Osteoblast (primary cell): ENCODE data around the gene NME7. TPM values are rescaled to one million over a fixed set of nuclear protein-coding genes. Genes with fewer than 3 reads are reported as not detected.

Experiments used
- DNase-seq: peaks from one replicate; pipeline ENCODE4 v3.0.0; 2011; ENCODE audit warnings: low spot score, mixed read lengths; ENCODE audit not compliant: insufficient read length; ENCODE audit errors: missing footprints
- H2AFZ ChIP-seq: 2 replicates; pipeline ENCODE4 v1.6.0; 2011; ENCODE audit warnings: mild to moderate bottlenecking, low read length
- H3K27ac ChIP-seq: 2 replicates; pipeline ENCODE4 v1.5.1; 2011; ENCODE audit warnings: mild to moderate bottlenecking, low read depth, low read length, moderate library complexity
- H3K27me3 ChIP-seq: 2 replicates; pipeline ENCODE4 v1.6.0; 2012; ENCODE audit warnings: mild to moderate bottlenecking, control low read depth, inconsistent platforms, low read length, moderate library complexity; ENCODE audit not compliant: insufficient read depth
- H3K36me3 ChIP-seq: 2 replicates; pipeline ENCODE4 v1.5.1; 2011; ENCODE audit warnings: mild to moderate bottlenecking, low read length, control low read depth, moderate library complexity; ENCODE audit not compliant: insufficient read depth
- H3K4me1 ChIP-seq: 2 replicates; pipeline ENCODE4 v1.5.1; 2011; ENCODE audit warnings: mild to moderate bottlenecking, low read length, control low read depth, moderate library complexity; ENCODE audit not compliant: insufficient read depth
- H3K4me2 ChIP-seq: 2 replicates; pipeline ENCODE4 v1.6.0; 2011; ENCODE audit warnings: mild to moderate bottlenecking, low read length; ENCODE audit not compliant: insufficient read depth
- H3K4me3 ChIP-seq: fragments of 200-600 bp; sonication (generic); 3 replicates; pipeline ENCODE4 v1.5.1; 2012; ENCODE audit warnings: mild to moderate bottlenecking, low read length, inconsistent platforms; ENCODE audit not compliant: insufficient read depth
- H3K79me2 ChIP-seq: 2 replicates; pipeline ENCODE4 v1.6.0; 2012; ENCODE audit warnings: mild to moderate bottlenecking, low read length, control low read depth, inconsistent platforms; ENCODE audit not compliant: insufficient read depth
- H3K9me3 ChIP-seq: 2 replicates; pipeline ENCODE4 v1.5.1; 2011; ENCODE audit warnings: low read depth, low read length, control low read depth
- H4K20me1 ChIP-seq: 2 replicates; pipeline ENCODE4 v1.6.0; 2012; ENCODE audit warnings: mild to moderate bottlenecking, low read length, control low read depth; ENCODE audit not compliant: insufficient read depth
- CTCF ChIP-seq: IDR thresholded peaks from 2 replicates; pipeline ENCODE4 v1.5.1; 2011; ENCODE audit warnings: mild to moderate bottlenecking, low read depth, low read length, moderate library complexity; ENCODE audit errors: extremely low read depth
- total RNA-seq: library from RNA; depleted of rRNA; stranded (reverse); fragments of >200 nt; gene quantifications from 2 replicates; pipeline ENCODE4 v1.2.3, GENCODE V29; 2012

NME7 gene
- total RNA-seq, 1 donor, result 31.5 TPM

- Histone ChIP-seq H2AFZ (no peak overlapping the region), H3K4me1 (peaks cover 23% of the 10 kb centered on the region), H3K9me3 (no peaks in the 10 kb centered on the region), H4K20me1 (no peaks in the 10 kb centered on the region), H3K4me3 (no peak overlapping the region), H3K27me3 (no peaks in the 10 kb centered on the region), H3K79me2 (no peaks in the 10 kb centered on the region), H3K27ac (no peak overlapping the region), H3K4me2 (no peak overlapping the region), H3K36me3 (peaks cover 5% of the 10 kb centered on the region)
- DNase-seq, result no peak
- TF ChIP-seq CTCF, result no peak
Observed at GRCh38 chr1:169130683-169131082, 236.9 kb downstream of the NME7 start.

- no peaks in the 10 kb centered on the region for H4K20me1 ChIP-seq
- H3K27me3 ChIP-seq, result no peaks in the 10 kb centered on the region
- peak overlapping the region; percentile 34 for H3K4me3 ChIP-seq
- H3K4me2 ChIP-seq, result peak overlapping the region; percentile 45
- H3K36me3 ChIP-seq, result peaks cover 5% of the 10 kb centered on the region
- H3K27ac ChIP-seq, result peak overlapping the region; percentile 49
- no peak overlapping the region for H2AFZ ChIP-seq
- no peaks in the 10 kb centered on the region for H3K9me3 ChIP-seq
- H3K79me2 ChIP-seq, result no peaks in the 10 kb centered on the region
- H3K4me1 ChIP-seq, result peaks cover 23% of the 10 kb centered on the region
- TF ChIP-seq CTCF, result no peak
- DNase-seq, result peak; percentile 75
Observed at GRCh38 chr1:169129109-169129784, 238.3 kb downstream of the NME7 start.

GRCh38 chr1:169128562-169128961, 239.0 kb downstream of the NME7 start:
- DNase-seq, result no peak
- Histone ChIP-seq H3K79me2 (no peaks in the 10 kb centered on the region), H2AFZ (no peak overlapping the region), H4K20me1 (no peaks in the 10 kb centered on the region), H3K36me3 (peaks cover 5% of the 10 kb centered on the region), H3K4me3 (no peak overlapping the region), H3K27ac (peak overlapping the region; percentile 49), H3K4me1 (peaks cover 23% of the 10 kb centered on the region), H3K27me3 (no peaks in the 10 kb centered on the region), H3K4me2 (no peak overlapping the region), H3K9me3 (no peaks in the 10 kb centered on the region)
- no peak for TF ChIP-seq CTCF

- H3K4me1 ChIP-seq, result peaks cover 23% of the 10 kb centered on the region
Observed at GRCh38 chr1:169127305-169127704, 240.3 kb downstream of the NME7 start.

More at GRCh38 chr1:169127305-169127704, 240.3 kb downstream of the NME7 start:
- Histone ChIP-seq H3K27me3 (no peaks in the 10 kb centered on the region), H4K20me1 (no peaks in the 10 kb centered on the region), H3K27ac (no peak overlapping the region), H2AFZ (no peak overlapping the region), H3K36me3 (peaks cover 5% of the 10 kb centered on the region), H3K9me3 (no peaks in the 10 kb centered on the region), H3K4me3 (no peak overlapping the region), H3K79me2 (peaks cover 4% of the 10 kb centered on the region), H3K4me2 (no peak overlapping the region)
- DNase-seq, result no peak
- TF ChIP-seq CTCF, result no peak
